AG04450 (cell line): ENCODE results near the gene CCDC12. TPM values are rescaled to one million over a fixed set of nuclear protein-coding genes. Genes with fewer than 3 reads are reported as not detected.

Source experiments
- CTCF ChIA-PET: fragments of 300-600, 350-600 bp; formaldehyde crosslinking; extraction: SDS; loops from one replicate; lab custom pipeline; 2022; ENCODE audit warnings: antibody characterized with exemption, inconsistent platforms; lab: Charles Lee
- POLR2A ChIA-PET: fragments of 350-600 bp; formaldehyde crosslinking; extraction: SDS; loops from one replicate; lab custom pipeline; 2021; ENCODE audit warnings: antibody characterized with exemption, inconsistent platforms; lab: Yijun Ruan, JAX
- DNase-seq: peaks from one replicate; pipeline ENCODE4 v3.0.0-alpha.2; 2011; ENCODE audit warnings: low read depth, low spot score
- H3K27ac ChIP-seq: one replicate; pipeline ENCODE4 v1.5.1; 2012; ENCODE audit warnings: low read depth, low read length, control low read depth
- H3K27me3 ChIP-seq: one replicate; pipeline ENCODE4 v1.6.0; 2012; ENCODE audit warnings: low read length; ENCODE audit not compliant: control insufficient read depth, insufficient read depth
- H3K4me3 ChIP-seq: 2 replicates; pipeline ENCODE4 v1.5.1; 2011; ENCODE audit warnings: mild to moderate bottlenecking, low read depth, low read length, control low read depth
- H3K9me3 ChIP-seq: 2 replicates; pipeline ENCODE4 v1.5.1; 2012; ENCODE audit warnings: low read length; ENCODE audit not compliant: control insufficient read depth, insufficient read depth
- CTCF ChIP-seq: IDR thresholded peaks from 2 replicates; pipeline ENCODE4 v1.5.1; 2011; ENCODE audit warnings: low read depth, low read length, control low read depth, inconsistent platforms
- polyA plus RNA-seq: library from polyadenylated mRNA; depleted of rRNA; stranded (reverse); fragments of >200 nt; gene quantifications from 2 replicates; pipeline ENCODE4 v1.2.3, GENCODE V29; 2011

The CCDC12 gene
- polyA plus RNA-seq, 1 experiment: 18.3 TPM

DNA sequence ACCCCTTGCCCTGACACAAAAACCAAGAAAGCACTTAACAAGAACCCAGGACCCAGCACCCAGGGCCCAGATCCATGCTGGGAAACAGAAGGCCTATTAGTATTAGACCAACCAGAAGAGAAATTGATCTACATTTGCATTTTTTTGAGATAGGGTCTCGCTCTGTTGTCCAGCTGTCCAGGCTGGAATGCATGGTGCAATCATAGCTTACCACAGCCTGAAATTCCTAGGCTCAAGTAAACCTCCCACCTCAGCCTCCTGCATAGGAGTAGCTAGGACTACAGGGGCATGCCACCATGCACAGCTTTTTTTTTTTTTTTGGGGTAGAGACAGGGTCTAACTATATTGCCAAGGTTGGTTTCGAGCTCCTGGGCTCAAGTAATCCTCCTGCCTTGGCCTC, 26.4 kb downstream of the CCDC12 start:
- no peak for TF ChIP-seq CTCF
- CTCF ChIA-PET: interaction anchor here (1.7 kb wide), 1 partner anchor 15 kb away, joined by 7 read pairs; no protein-coding TSS in a partner anchor
- no peak for DNase-seq
- Histone ChIP-seq H3K27ac (no peak overlapping the region), H3K4me3 (no peak overlapping the region), H3K9me3 (no peaks in the 10 kb centered on the region), H3K27me3 (no peaks in the 10 kb centered on the region)
- POLR2A ChIA-PET: no interaction called here

DNA sequence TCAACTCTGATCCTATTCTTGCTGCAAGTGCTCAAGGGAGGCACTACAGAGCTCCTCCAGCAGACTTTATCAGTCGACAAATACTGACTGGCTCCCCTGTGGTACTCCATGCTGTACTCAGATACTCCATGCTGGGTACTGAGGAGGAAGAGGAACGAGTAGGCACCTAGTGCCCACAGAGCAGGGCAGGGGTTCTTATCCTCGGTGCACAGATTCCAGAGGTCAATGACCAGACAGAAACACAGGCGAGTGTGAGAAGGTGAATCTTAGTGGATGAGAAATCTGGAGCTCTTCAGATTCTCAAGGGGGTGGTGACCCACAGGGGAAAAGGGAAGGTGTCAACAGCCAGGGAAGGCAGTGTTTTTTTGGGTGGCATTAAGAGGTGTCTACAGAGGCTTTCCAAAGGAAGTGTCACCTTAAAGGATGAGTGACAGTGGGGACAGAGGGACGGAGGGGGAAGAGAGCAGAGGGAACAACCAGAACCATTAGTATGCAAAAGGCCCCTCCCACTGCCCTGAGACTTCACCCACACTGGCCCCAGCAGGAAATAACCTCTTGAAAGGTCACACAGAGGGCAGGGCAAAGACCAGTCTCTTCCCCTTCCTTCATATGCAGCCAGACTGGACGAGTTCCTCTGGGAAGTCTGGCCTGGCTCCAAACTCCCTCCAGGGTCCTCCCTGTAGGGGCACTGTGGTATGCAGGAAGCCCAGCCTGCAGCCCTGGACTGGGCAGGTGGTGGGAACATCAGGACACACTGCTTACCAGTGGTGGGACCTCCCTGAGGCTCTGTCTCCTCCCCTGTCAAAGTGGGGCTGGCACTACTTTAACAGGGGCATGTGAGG, 27.5 kb downstream of the CCDC12 start:
- CTCF ChIA-PET: no interaction called here

DNA sequence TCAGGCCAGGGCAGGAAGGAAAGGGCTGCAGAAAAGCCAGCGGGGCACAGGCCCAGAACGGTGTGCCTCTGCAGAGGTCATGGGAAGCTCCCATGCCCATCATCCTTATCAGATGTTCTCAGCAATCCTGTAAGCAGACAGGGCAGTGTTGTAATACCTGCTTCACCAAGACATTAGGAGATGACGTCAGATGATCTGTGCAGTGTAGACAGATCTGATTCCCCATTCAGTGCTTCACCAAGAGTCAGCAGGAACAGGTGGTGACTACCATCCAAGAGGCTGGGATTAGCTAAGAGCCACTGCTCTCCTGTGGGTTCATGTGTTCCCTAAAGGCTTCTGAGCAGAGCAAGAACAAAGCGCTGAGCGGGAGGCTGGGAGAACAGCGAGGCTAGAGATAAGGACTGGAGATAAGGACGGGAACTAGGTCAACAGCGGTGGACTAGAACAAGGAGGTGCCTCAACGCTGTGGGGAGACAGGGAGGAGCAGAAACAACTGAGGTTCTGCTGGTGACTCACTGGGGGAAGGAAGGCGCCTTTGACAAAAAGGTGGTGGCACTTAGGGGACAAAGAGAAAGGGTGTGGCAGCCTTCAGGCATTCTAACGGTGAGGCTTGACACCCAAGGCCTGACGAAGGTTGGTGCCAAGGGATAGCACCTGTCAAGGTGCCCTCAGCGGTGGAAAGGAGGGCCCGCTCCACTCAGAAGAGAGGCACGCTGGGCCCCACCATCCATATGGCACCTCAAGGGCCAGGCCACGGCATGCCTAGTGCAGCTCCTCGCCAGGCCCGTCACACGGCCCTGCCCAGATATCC, 28.4 kb downstream of the CCDC12 start:
- ChIA-PET POLR2A (no interaction called here), CTCF (interaction anchor here (1.5 kb wide), 1 partner anchor 12 kb away, joined by 13 read pairs; no protein-coding TSS in a partner anchor)
- no peak overlapping the region for H3K4me3 ChIP-seq
- no peaks in the 10 kb centered on the region for H3K27me3 ChIP-seq
- H3K27ac ChIP-seq: no peak overlapping the region
- no peak for TF ChIP-seq CTCF
- no peak for DNase-seq
- no peaks in the 10 kb centered on the region for H3K9me3 ChIP-seq

More for the DNA sequence above, 27.5 kb downstream of the CCDC12 start:
- Histone ChIP-seq H3K9me3 (no peaks in the 10 kb centered on the region), H3K27ac (no peak overlapping the region), H3K4me3 (no peak overlapping the region), H3K27me3 (no peaks in the 10 kb centered on the region)
- TF ChIP-seq CTCF: no peak
- DNase-seq: no peak
- POLR2A ChIA-PET: no interaction called here

DNA sequence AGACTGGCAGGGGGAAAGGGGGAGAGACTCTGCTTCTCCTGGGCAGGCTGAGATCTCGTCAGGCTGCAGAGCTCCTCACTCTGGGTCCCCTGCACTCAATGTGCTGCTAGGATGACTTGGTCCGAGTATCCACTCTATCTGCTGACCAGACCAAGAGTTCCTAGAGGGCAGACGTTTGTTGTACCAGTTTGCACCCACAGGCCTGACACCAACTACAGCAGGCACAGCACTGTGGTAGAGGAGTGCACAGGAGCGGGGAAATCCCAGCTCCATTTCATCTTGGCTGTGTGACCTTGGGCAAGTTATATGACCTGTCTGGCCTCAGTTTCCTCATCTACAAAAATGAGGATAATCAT, 29.0 kb downstream of the CCDC12 start:
- Histone ChIP-seq H3K4me3 (no peak overlapping the region), H3K9me3 (no peaks in the 10 kb centered on the region), H3K27ac (no peak overlapping the region), H3K27me3 (no peaks in the 10 kb centered on the region)
- POLR2A ChIA-PET: no interaction called here
- TF ChIP-seq CTCF: no peak
- DNase-seq: no peak
- CTCF ChIA-PET: interaction anchor here (1.5 to 1.8 kb wide), 2 partner anchors 12 to 25 kb away, joined by 5 to 13 read pairs; no protein-coding TSS in a partner anchor
